GM12873 (cell line): ENCODE results near the gene KBTBD13.

Experiments
- CTCF ChIP-seq: IDR thresholded peaks from 2 replicates; pipeline ENCODE4 v1.5.1; 2012; ENCODE audit warnings: low read depth, mild to moderate bottlenecking, moderate library complexity, low read length, control low read depth; ENCODE audit not compliant: insufficient read depth; ENCODE audit errors: missing control alignments

KBTBD13 gene

DNA sequence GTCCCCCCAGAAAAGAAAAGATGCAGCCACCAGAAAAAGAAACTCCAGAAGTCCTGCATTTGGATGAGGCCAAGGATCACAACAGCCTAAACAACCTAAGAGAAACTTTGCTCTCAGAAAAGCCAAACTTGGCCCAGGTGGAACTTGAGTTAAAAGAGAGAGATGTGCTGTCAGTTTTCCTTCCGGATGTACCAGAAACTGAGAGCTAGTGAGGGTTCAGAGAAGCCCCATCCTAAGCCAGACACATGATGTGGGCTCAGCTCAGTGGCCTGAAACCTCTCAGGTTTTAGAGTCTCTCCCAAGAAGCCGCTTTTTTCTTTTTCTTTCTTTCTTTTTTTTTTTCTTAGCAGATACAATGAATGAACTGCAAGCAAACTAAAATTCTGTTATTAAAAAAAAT, 23.6 kb upstream of the KBTBD13 start:
- TF ChIP-seq CTCF = no peak

DNA sequence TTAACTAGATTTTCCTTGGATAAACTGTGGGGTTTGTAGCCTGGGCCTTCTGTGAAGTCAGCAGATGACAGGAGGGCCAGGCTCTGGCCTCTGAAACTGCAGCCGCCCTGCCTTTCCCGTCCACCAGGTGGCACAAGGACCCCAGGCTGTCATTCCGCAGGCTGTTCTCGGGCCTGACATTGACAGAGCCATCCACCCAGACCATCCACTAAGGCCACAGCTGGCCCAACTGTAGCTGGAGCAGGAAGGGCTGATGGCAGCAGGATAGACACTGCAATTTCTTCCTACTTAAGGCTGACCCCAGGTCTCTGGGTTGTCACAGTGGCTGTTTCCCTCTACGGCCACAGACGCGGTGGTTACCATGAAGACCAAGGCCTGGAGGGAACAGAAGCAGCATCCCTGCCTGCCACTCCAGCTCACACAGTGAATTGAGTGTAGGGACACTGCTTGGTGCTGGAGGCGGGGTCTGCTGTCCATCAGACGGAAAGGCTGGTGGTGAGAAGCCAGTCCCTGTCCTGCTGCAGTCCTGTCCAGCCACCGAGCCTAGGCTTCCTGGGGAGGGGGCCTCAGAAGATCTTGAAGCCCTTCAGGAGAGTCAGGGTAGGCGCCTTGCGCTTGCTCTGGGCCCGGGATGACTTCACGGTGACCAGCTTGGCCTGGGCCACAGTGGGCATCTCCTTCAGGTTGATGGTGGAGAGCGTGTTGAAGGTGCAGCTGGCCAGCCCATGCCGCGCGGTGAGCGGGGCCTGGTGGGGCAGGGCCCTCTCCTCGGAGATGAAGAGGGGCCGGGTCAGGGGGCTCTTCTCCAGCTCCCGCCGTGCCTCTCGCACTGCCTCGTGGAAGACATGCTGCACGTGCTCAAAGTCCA, 22.0 kb upstream of the KBTBD13 start:
- peak; percentile 94 for TF ChIP-seq CTCF

- no peak for TF ChIP-seq CTCF
These were observed 21.2 kb upstream of the KBTBD13 start for GRCh38 chr15:65055201-65055870.

- no peak for TF ChIP-seq CTCF
These were observed 20.4 kb upstream of the KBTBD13 start for GRCh38 chr15:65056106-65056505.

GRCh38 chr15:65056868-65057548, 19.5 kb upstream of the KBTBD13 start:
- no peak for TF ChIP-seq CTCF

DNA sequence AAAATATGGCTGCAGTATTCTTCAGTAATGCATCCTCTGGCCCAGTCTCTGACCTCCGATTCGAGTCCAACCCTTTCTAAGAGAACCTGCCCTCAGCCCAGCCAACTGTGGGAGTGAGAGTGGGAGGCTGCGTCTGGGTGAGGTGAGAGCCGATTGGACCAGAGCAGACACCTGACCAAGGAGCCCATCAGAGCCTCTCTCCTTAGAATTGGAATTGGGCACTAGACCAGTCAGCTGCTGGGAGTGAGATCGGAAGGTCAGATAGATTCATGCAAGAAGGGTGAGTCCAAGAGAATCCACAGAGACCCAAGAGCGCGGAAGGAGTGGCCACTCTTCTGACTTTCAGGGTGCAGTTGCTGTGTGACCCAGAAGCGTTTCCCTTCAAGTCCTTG, 19.0 kb upstream of the KBTBD13 start:
- no peak for TF ChIP-seq CTCF
